ENCODE results near the gene FRMPD1.
"Not testable (repeated sequence)": the region's sequence is repeated elsewhere in the genome, so short reads cannot be mapped to it uniquely, and the experiment has no call there.

Gene FRMPD1

GRCh38 chr9:37650873-37651768, at the start of gene FRMPD1:
FRMPD1 (plus strand) TSS chr9:37650954; CDS start chr9:37692642, 41,688 bp downstream.
- DNase-seq = peak; percentile 76

GRCh38 chr9:37602061-37602460, 48.7 kb upstream of the FRMPD1 start:
- DNase-seq = not testable (repeated sequence)

- DNase-seq = no peak
Measured at GRCh38 chr9:37602817-37603216, 47.9 kb upstream of the FRMPD1 start.

- DNase-seq = no peak
Measured at GRCh38 chr9:37604296-37604695, 46.5 kb upstream of the FRMPD1 start.

- DNase-seq = no peak
Measured at GRCh38 chr9:37608250-37608649, 42.5 kb upstream of the FRMPD1 start.

GRCh38 chr9:37609735-37610397, 40.9 kb upstream of the FRMPD1 start:
- no peak for DNase-seq

GRCh38 chr9:37611014-37611413, 39.7 kb upstream of the FRMPD1 start:
- DNase-seq = no peak

- DNase-seq = no peak
Measured at GRCh38 chr9:37611961-37612360, 38.8 kb upstream of the FRMPD1 start.

- no peak for DNase-seq
Measured at GRCh38 chr9:37617161-37617560, 33.6 kb upstream of the FRMPD1 start.

- DNase-seq = no peak
Measured at GRCh38 chr9:37617832-37618231, 32.9 kb upstream of the FRMPD1 start.

- no peak for DNase-seq
Measured at GRCh38 chr9:37618817-37619216, 31.9 kb upstream of the FRMPD1 start.

- DNase-seq = no peak
Measured at GRCh38 chr9:37619806-37620205, 30.9 kb upstream of the FRMPD1 start.

GRCh38 chr9:37620396-37620795, 30.4 kb upstream of the FRMPD1 start:
- DNase-seq = no peak

GRCh38 chr9:37621273-37622121, 29.3 kb upstream of the FRMPD1 start:
- no peak for DNase-seq

GRCh38 chr9:37622462-37622861, 28.3 kb upstream of the FRMPD1 start:
- DNase-seq = no peak

- DNase-seq = no peak
Measured at GRCh38 chr9:37623267-37623666, 27.5 kb upstream of the FRMPD1 start.

- DNase-seq = no peak
Measured at GRCh38 chr9:37624073-37624472, 26.7 kb upstream of the FRMPD1 start.

- DNase-seq = no peak
Measured at GRCh38 chr9:37625036-37625757, 25.6 kb upstream of the FRMPD1 start.

GRCh38 chr9:37625758-37626147, 25.0 kb upstream of the FRMPD1 start:
- no peak for DNase-seq

GRCh38 chr9:37626708-37627292, 24.0 kb upstream of the FRMPD1 start:
- DNase-seq = no peak

- DNase-seq = no peak
Measured at GRCh38 chr9:37632479-37632878, 18.3 kb upstream of the FRMPD1 start.

GRCh38 chr9:37635808-37636207, 14.9 kb upstream of the FRMPD1 start:
- DNase-seq = no peak
